ENCODE data around the gene SLC13A2. TPM values are rescaled to one million over a fixed set of nuclear protein-coding genes. Genes with fewer than 3 reads are reported as not detected.

SLC13A2 gene
- total RNA-seq, 1 experiment from 2014 or later, result not detected

DNA sequence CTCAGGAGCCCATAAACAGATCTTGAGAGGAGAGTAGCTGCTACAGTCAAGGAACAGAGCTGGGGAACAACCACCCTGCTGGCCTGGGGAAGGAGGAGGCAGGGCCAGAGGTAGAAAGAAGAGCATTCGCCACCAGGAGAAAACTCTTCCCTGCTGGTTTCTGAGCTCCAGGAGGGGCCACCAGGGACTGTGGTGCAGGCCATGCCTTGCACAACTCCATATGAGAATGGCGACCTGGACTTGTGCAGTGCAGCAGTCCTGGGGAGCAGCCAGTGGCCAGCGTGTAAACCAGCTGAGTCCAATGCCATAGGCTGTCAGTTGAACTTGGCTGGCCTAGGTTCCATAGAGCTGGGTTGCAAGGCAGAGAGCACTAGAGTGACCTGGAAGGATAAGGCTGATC, 11.6 kb downstream of the SLC13A2 start:
- no peak overlapping the region for H2AFZ ChIP-seq (ENCODE audit: low read depth, low read length, poor library complexity, severe bottlenecking)
- TF ChIP-seq RAD21 (IDR thresholded peaks at IDR 0.05; ENCODE audit: low read depth) (no peak), EGR1 (IDR thresholded peaks at IDR 0.05; ENCODE audit: low read depth) (no peak), SIN3A (IDR thresholded peaks at IDR 0.05; ENCODE audit: low read depth) (no peak), SRF (IDR thresholded peaks at IDR 0.05; ENCODE audit: low read depth) (no peak), CEBPB (IDR thresholded peaks at IDR 0.05; ENCODE audit: low read depth) (no peak), EZH2phosphoT487 (IDR thresholded peaks at IDR 0.05; ENCODE audit: borderline replicate concordance) (no peak), POLR2A (IDR thresholded peaks at IDR 0.05; ENCODE audit: borderline replicate concordance, extremely low read depth, insufficient read depth, insufficient read length) (no peak), POLR2AphosphoS5 (IDR thresholded peaks at IDR 0.05; ENCODE audit: low read depth, low read length) (no peak), SP1 (IDR thresholded peaks at IDR 0.05; ENCODE audit: low read depth) (no peak), CBX3 (IDR thresholded peaks at IDR 0.05; ENCODE audit: low read depth) (no peak), ZNF274 (IDR thresholded peaks at IDR 0.05; ENCODE audit: low read depth, low read length) (no peak), FOSL1 (IDR thresholded peaks at IDR 0.05; ENCODE audit: low read depth) (no peak), TCF7L2 (IDR thresholded peaks at IDR 0.05; ENCODE audit: borderline replicate concordance, extremely low read depth, insufficient read depth, insufficient read length) (no peak)
- TF ChIP-seq, protein P1, sequence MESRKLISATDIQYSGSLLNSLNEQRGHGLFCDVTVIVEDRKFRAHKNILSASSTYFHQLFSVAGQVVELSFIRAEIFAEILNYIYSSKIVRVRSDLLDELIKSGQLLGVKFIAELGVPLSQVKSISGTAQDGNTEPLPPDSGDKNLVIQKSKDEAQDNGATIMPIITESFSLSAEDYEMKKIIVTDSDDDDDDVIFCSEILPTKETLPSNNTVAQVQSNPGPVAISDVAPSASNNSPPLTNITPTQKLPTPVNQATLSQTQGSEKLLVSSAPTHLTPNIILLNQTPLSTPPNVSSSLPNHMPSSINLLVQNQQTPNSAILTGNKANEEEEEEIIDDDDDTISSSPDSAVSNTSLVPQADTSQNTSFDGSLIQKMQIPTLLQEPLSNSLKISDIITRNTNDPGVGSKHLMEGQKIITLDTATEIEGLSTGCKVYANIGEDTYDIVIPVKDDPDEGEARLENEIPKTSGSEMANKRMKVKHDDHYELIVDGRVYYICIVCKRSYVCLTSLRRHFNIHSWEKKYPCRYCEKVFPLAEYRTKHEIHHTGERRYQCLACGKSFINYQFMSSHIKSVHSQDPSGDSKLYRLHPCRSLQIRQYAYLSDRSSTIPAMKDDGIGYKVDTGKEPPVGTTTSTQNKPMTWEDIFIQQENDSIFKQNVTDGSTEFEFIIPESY (IDR thresholded peaks at IDR 0.05; ENCODE audit: extremely low read depth, insufficient replicate concordance, low read length), result no peak
- TF ChIP-seq, protein P2, sequence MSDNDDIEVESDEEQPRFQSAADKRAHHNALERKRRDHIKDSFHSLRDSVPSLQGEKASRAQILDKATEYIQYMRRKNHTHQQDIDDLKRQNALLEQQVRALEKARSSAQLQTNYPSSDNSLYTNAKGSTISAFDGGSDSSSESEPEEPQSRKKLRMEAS (IDR thresholded peaks at IDR 0.05), result no peak
- TF ChIP-seq, protein P3, sequence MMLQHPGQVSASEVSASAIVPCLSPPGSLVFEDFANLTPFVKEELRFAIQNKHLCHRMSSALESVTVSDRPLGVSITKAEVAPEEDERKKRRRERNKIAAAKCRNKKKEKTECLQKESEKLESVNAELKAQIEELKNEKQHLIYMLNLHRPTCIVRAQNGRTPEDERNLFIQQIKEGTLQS (IDR thresholded peaks at IDR 0.05), result no peak
- TF ChIP-seq, protein P4, sequence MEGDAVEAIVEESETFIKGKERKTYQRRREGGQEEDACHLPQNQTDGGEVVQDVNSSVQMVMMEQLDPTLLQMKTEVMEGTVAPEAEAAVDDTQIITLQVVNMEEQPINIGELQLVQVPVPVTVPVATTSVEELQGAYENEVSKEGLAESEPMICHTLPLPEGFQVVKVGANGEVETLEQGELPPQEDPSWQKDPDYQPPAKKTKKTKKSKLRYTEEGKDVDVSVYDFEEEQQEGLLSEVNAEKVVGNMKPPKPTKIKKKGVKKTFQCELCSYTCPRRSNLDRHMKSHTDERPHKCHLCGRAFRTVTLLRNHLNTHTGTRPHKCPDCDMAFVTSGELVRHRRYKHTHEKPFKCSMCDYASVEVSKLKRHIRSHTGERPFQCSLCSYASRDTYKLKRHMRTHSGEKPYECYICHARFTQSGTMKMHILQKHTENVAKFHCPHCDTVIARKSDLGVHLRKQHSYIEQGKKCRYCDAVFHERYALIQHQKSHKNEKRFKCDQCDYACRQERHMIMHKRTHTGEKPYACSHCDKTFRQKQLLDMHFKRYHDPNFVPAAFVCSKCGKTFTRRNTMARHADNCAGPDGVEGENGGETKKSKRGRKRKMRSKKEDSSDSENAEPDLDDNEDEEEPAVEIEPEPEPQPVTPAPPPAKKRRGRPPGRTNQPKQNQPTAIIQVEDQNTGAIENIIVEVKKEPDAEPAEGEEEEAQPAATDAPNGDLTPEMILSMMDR (IDR thresholded peaks at IDR 0.05 in 2 of 3, conservative IDR thresholded peaks at IDR 0.05 in 1 of 3; ENCODE audit: borderline replicate concordance in 1 of 3, insufficient read depth in 1 of 3, low read depth in 2 of 3, low read length in 2 of 3), result no peak
- H3K9me2 ChIP-seq (ENCODE audit: insufficient read depth), result no peaks in the 10 kb centered on the region
- ChIA-PET CTCF (interaction anchor here (1.2 kb wide), 1 partner anchor 10 kb away, joined by 3 read pairs; no protein-coding TSS in a partner anchor), POLR2A (no interaction called here), RAD21 (ENCODE audit: low non-redundant PET in 1 of 2, low total read pairs in 2 of 2, uncharacterized antibody in 2 of 2, unreplicated experiment in 2 of 2) (no interaction called here)
- no peaks in the 10 kb centered on the region for H3K79me2 ChIP-seq (ENCODE audit: insufficient read depth, low read length)
- no peak overlapping the region for H3K27ac ChIP-seq (ENCODE audit: low read depth, low read length)
- intact Hi-C loops (cut with micrococcal nuclease), result no loop called here
- no TSS peak for BruUV-seq (replicated peaks)
- no peaks in the 10 kb centered on the region for H4K20me1 ChIP-seq (ENCODE audit: insufficient read depth)
- H3K9me3 ChIP-seq (ENCODE audit: control insufficient read depth in 1 of 2, insufficient read depth in 1 of 2, low read depth in 1 of 2, low read length in 2 of 2), result no peaks in the 10 kb centered on the region
- H3K4me3 ChIP-seq (replicated peaks in 1 of 2; ENCODE audit: low read depth in 1 of 2, low read length in 2 of 2), result no peak overlapping the region
- H3K9ac ChIP-seq (ENCODE audit: low read length), result no peak overlapping the region
- H3K27me3 ChIP-seq (ENCODE audit: insufficient read depth, low read length), result no peaks in the 10 kb centered on the region; the same call in none of the 2 replicates
- no peak overlapping the region for H3K4me2 ChIP-seq (ENCODE audit: low read length)
- no peak for ATAC-seq
- DNase-seq (ENCODE audit: low read depth, low spot score), result no peak
- H3K4me1 ChIP-seq (ENCODE audit: control insufficient read depth in 1 of 2, insufficient read depth in 2 of 2, low read length in 2 of 2), result no peaks in the 10 kb centered on the region; a peak in 1 of 4 replicates
- no peaks in the 10 kb centered on the region for H3K36me3 ChIP-seq (ENCODE audit: control insufficient read depth in 1 of 2, insufficient read depth in 2 of 2, low read length in 2 of 2)

Measured in HCT116 (cell line).